ENCODE measurements around the gene SLC25A43. TPM values are rescaled to one million over a fixed set of nuclear protein-coding genes. Genes with fewer than 3 reads are reported as not detected.

SLC25A43 gene
- total RNA-seq, 4 donors from 2014 or later = 2.6 to 19.2 (median 9.9) TPM

DNA sequence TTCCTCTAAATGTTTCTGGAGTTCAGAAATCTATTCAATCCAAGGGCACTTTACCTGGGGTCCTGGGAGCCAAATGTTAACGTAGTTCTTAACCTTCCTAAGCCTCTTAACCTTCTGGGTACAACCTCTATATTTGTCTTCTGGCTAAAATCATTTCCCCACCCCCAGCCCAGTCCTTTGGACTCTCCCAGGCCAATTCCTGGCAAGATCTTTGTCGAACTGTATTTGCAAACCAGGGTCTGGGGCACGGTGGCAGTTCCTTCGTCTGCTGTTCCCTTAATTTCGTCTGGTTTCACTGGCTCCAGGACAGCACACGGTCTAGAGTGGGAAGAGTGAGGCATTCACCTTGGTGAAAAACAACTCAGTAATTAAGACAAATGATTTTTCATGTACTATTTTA, 68.3 kb downstream of the SLC25A43 start:
- TF ChIP-seq, protein P1, sequence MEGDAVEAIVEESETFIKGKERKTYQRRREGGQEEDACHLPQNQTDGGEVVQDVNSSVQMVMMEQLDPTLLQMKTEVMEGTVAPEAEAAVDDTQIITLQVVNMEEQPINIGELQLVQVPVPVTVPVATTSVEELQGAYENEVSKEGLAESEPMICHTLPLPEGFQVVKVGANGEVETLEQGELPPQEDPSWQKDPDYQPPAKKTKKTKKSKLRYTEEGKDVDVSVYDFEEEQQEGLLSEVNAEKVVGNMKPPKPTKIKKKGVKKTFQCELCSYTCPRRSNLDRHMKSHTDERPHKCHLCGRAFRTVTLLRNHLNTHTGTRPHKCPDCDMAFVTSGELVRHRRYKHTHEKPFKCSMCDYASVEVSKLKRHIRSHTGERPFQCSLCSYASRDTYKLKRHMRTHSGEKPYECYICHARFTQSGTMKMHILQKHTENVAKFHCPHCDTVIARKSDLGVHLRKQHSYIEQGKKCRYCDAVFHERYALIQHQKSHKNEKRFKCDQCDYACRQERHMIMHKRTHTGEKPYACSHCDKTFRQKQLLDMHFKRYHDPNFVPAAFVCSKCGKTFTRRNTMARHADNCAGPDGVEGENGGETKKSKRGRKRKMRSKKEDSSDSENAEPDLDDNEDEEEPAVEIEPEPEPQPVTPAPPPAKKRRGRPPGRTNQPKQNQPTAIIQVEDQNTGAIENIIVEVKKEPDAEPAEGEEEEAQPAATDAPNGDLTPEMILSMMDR (IDR thresholded peaks at IDR 0.05) = no peak
- TF ChIP-seq POLR2A (IDR thresholded peaks at IDR 0.05) = no peak
- Histone ChIP-seq H3K4me3 (replicated peaks in 1 of 3) (no peak overlapping the region), H3K27ac (no peak overlapping the region)

DNA sequence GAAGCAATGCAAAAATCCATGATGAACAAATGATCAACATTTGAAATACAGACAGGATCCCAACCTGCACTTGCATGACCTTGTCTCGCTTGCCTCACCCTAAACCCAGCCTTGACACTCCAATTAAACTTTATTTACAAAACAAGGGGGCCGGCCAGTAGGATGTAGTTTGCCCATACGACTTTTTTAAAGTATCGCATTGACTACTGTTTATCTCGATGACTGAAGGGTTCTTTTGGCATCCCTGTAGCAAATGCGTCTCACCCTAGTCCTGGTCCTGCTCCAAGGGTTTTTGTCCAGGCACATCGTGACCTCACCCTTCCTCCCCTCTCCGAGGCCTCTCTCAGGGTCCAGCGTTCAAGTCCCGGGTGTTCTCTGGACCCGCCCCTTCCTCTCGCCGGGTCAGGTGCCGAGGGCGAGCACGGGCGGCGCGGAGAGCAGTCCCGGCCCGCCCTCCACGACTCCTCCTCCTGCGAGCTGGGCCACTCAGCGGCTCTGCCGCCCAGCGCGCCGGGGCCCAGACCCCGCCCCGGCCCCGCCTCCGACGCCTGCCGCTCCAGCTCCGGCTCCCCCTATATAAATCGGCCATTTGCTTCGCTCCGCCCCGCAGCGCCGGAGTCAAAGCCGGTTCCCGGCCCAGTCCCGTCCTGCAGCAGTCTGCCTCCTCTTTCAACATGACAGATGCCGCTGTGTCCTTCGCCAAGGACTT, 68.9 kb downstream of the SLC25A43 start, which contains the start of gene SLC25A5:
TSS of gene SLC25A5 (plus strand) at position 603 of the 709 bp plus-strand sequence. CDS start at position 675, 72 bp downstream.
- Histone ChIP-seq H3K4me1 (peaks cover 0 to 5% of the 10 kb centered on the region in 2 donors), H3K4me3 (replicated peaks in 1 of 3) (peak within 1 kb of the TSS; percentile 39 to 83 (median 44)), H3K36me3 (peaks cover 0 to 15% of the 10 kb centered on the region in 2 donors), H3K9me3 (no peaks in the 10 kb centered on the region), H3K27ac (peak within 1 kb of the TSS; percentile 86 to 94 (median 89)), H3K27me3 (no peaks in the 10 kb centered on the region)
- intact Hi-C loops (cut with DNase I) = no loop called here
- DNase-seq = peak; percentile 78 to 82
- WGBS, 2 donors = 12 to 35% methylated on average over 6 to 10 of the region's 46 CpGs
- TF ChIP-seq, protein P1 (IDR thresholded peaks at IDR 0.05) = no peak
- TF ChIP-seq POLR2A (IDR thresholded peaks at IDR 0.05) = peak; percentile 47 to 85

More for the DNA sequence above, 68.3 kb downstream of the SLC25A43 start:
- DNase-seq = no peak
- Histone ChIP-seq H3K36me3 (peaks cover 0 to 15% of the 10 kb centered on the region in 2 donors), H3K9me3 (no peaks in the 10 kb centered on the region), H3K27me3 (no peaks in the 10 kb centered on the region), H3K4me1 (peaks cover 0 to 5% of the 10 kb centered on the region in 2 donors)
- 64 to 74% methylated on average over 6 of the region's 6 CpGs for WGBS, 2 donors
- intact Hi-C loops (cut with DNase I) = no loop called here

DNA sequence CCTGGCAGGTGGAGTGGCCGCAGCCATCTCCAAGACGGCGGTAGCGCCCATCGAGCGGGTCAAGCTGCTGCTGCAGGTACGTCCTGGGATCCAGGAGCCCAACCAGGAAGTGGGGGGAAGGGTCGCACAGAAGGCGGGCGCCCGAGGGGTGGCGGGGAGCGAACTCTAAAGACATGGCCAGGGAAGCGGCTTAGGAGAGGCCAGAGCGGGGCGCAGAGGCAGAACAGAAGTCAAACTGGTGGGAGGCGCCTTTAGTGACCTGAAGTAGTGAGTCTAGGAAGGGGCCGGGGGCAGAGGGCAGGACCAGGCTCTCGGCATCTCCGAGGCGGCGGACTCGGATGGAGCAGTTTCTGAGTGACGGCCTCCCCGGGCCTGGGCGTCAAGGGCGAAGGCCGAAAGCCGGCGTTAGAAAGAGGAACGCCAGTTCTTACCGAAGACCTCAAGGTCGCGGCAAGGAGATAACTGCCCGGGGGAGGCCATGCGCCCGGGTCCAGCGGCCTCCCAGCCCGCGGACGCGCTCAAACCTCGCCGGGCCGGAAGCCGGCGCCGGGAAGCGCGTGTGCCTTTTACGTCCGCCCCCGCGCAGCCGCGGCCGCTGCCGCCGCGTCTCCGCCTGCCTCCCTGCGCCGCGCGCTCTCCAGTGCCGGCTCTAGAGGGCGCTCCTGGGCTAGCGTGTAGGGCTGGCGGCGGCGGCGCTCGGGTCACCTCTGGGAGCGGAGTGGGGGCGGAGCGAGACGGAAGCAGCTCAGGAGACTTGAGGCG, 69.6 kb downstream of the SLC25A43 start:
- peaks cover 0 to 5% of the 10 kb centered on the region in 2 donors for H3K4me1 ChIP-seq
- H3K27me3 ChIP-seq = no peaks in the 10 kb centered on the region
- TF ChIP-seq POLR2A (IDR thresholded peaks at IDR 0.05) = peak in 1 of 2 donors; percentile 62
- TF ChIP-seq, protein P1 (IDR thresholded peaks at IDR 0.05) = peak; percentile 21 to 87 (median 54)
- H3K27ac ChIP-seq = peak overlapping the region; percentile 86 to 94 (median 89)
- no peaks in the 10 kb centered on the region for H3K9me3 ChIP-seq
- DNase-seq = peak; percentile 88 to 91
- WGBS, 2 donors = 0 to 1% methylated on average over 17 to 18 of the region's 78 CpGs
- peak overlapping the region; percentile 39 to 83 (median 44) for H3K4me3 ChIP-seq (replicated peaks in 1 of 3)
- peaks cover 0 to 15% of the 10 kb centered on the region in 2 donors for H3K36me3 ChIP-seq
- intact Hi-C loops (cut with DNase I) = no loop called here

GRCh38 chrX:119469313-119469635, 70.1 kb downstream of the SLC25A43 start:
- H3K27ac ChIP-seq = peak overlapping the region; percentile 67 to 94 (median 86)
- intact Hi-C loops (cut with DNase I) = no loop called here
- WGBS, 2 donors = 20% methylated on average over 2 of the region's 8 CpGs; no CpG with 5 or more reads in 1 of the 2 donors

More at GRCh38 chrX:119469313-119469635, 70.1 kb downstream of the SLC25A43 start:
- H3K36me3 ChIP-seq = peaks cover 0 to 15% of the 10 kb centered on the region in 2 donors
- H3K9me3 ChIP-seq = no peaks in the 10 kb centered on the region
- no peak for DNase-seq
- H3K27me3 ChIP-seq = no peaks in the 10 kb centered on the region
- H3K4me3 ChIP-seq (replicated peaks in 1 of 3) = peak overlapping the region in 1 of 3 donors; percentile 44
- H3K4me1 ChIP-seq = peaks cover 0 to 5% of the 10 kb centered on the region in 2 donors
- TF ChIP-seq, protein P1 (IDR thresholded peaks at IDR 0.05) = no peak
- TF ChIP-seq POLR2A (IDR thresholded peaks at IDR 0.05) = no peak

All from thyroid gland (tissue), 4 donors.